ENCODE measurements around the gene SPON1. TPM values are rescaled to one million over a fixed set of nuclear protein-coding genes. Genes with fewer than 3 reads are reported as not detected.
"Not testable (repeated sequence)": the region's sequence is repeated elsewhere in the genome, so short reads cannot be mapped to it uniquely, and the experiment has no call there.

The SPON1 gene
- under 1 TPM in 1 of 2 donors, not detected in 1; 0.19 TPM for total RNA-seq

DNA sequence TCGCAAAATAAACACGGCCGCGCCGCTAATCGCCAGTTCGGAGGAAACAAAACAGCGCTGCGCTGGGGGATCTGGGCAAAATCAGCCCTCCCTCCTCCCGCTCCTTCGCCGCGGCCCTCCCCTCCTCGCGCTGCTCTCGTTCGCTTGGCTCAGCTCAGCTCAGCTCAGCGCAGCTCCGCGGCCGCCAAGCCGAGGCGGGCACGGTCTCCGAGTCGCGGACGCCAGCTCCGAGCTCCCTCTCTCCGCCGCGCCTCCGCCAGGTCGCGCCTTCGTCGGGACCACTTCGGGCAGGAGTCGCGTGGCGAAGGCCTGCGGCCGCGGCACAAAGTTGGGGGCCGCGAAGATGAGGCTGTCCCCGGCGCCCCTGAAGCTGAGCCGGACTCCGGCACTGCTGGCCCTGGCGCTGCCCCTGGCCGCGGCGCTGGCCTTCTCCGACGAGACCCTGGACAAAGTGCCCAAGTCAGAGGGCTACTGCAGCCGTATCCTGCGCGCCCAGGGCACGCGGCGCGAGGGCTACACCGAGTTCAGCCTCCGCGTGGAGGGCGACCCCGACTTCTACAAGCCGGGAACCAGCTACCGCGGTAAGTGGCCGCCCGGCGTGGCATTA, at the start of gene SPON1:
TSS of gene SPON1 (plus strand) at position 162 of the 607 bp plus-strand sequence. CDS start at position 344, 182 bp downstream.
- H3K36me3 Mint-ChIP-seq, result peaks cover 0 to 5% of the 10 kb centered on the region in 2 donors
- peak in 1 of 2 donors; percentile 52 for DNase-seq (ENCODE audit: low spot score in 2 of 2)

DNA sequence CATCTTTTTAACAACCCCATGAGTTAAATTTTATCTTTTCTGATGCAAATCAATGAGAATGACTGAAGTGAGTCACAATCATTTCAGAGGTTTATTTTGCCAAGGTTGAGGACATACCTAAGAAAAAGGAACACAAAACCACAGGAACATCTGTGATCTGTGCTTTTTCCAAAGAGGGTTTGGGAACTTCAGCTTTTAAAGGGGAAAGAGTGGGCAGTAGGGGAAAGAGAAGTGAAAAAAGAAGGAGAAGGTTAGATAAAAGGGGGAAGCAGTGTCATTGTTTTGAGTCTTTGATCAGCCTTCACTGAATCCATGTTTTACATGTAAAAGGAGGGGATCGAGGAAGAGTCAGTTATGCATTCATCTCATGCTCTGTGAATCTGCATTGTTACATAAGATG, 45.3 kb upstream of the SPON1 start:
- peaks cover 0 to 6% of the 10 kb centered on the region in 2 donors for H3K36me3 Mint-ChIP-seq
- ATAC-seq, result no peak
- peaks cover 5 to 22% of the 10 kb centered on the region in 2 donors for H3K9me3 Mint-ChIP-seq
- H3K27ac Mint-ChIP-seq, result no peak overlapping the region
- no peak for DNase-seq (ENCODE audit: low spot score in 2 of 2)

More for the DNA sequence above, at the start of gene SPON1:
- ATAC-seq, result peak; percentile 49 to 82
- Mint-ChIP-seq H3K27ac (no peak within 1 kb of the TSS), H3K9me3 (no peaks in the 10 kb centered on the region)

DNA sequence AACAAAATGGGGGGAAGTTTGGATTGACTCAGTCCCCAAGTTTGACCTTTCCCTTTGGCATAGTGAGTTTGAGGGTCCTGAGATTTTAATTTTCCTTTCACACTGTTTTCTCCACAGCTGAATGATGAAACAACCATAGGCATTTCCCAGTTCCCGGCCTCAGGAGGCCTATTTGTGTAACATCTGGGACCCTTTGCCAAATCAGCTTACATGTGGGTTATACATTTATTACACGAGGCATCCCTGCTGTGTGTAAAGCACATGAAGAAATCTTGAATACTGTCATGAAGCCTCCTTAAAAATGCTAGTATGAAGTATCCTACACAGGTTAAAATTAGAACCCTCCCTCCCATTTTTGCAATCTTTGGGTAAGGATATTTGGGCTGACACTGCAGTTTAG, 44.6 kb upstream of the SPON1 start:
- H3K36me3 Mint-ChIP-seq, result peaks cover 0 to 6% of the 10 kb centered on the region in 2 donors
- peaks cover 5 to 26% of the 10 kb centered on the region in 2 donors for H3K9me3 Mint-ChIP-seq
- no peak for ATAC-seq
- DNase-seq (ENCODE audit: low spot score in 2 of 2), result no peak
- no peak overlapping the region for H3K27ac Mint-ChIP-seq

DNA sequence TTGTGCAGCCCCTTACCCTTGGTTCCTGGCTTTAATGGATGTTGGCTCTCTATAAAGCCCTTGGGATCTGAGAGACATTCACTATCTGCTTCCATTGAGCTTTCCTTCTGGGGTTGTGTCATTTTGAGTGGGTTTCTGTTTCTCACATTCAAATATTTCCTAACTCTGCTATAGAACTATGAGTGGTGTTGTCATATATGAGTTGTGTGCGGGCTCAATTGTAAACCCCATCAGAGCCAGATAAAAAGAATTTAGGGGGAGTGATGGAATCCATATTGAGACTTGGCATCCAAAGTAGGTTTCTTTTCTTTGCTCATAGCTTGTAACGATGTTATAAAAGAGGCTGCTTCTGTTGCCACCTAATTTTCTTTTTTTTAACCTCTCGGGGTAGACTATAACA, 41.8 kb upstream of the SPON1 start:
- peaks cover 0 to 1% of the 10 kb centered on the region in 2 donors for H3K36me3 Mint-ChIP-seq
- no peak overlapping the region for H3K27ac Mint-ChIP-seq
- DNase-seq (ENCODE audit: low spot score in 2 of 2) (no peak), ATAC-seq (no peak)
- H3K9me3 Mint-ChIP-seq, result peaks cover 10 to 23% of the 10 kb centered on the region in 2 donors

DNA sequence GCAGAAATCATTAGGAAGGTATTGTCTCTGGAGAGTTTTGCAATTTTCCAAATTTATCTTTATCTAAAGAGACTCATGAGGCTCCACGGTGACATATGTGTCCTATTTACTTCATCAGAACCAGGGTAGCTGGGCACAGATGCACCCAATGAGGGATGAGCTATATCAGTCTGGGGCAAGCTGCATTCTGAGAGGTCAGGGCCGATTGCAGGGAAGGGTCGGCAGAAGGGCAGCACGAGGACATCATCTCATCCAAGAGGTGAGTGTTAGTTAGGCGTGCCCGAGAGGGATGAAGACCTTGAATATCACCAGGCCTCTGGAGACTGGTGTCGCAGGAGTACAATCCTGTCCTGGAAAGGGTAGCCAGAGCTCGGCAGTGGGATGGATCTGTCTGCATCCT, 41.0 kb upstream of the SPON1 start:
- H3K27ac Mint-ChIP-seq, result no peak overlapping the region

DNA sequence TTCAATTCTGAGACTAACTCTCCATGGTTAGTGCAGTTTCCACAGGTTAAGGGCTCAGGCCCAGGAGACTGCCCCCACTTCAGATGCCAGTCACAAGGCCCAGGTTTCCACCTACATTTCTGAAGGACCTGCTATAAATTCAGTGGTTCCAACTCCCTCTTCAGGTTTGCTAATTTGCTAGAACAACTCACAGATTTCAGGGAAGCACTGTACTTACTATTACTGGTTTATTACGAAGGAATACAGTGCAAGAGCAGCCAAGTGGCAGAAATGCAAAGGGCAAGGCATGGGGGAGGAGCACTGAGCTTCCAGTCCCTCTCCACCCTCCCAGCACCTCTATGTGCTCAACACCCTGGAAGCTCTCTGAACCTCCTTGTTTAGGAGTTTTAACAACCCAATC, 39.3 kb upstream of the SPON1 start:
- no peak for DNase-seq (ENCODE audit: low spot score in 2 of 2)
- no peak for ATAC-seq
- Mint-ChIP-seq H3K9me3 (peaks cover 8 to 9% of the 10 kb centered on the region in 2 donors), H3K36me3 (no peaks in the 10 kb centered on the region), H3K27ac (peak overlapping the region in 1 of 2 donors; percentile 67)

More for the DNA sequence above, 41.0 kb upstream of the SPON1 start:
- DNase-seq (ENCODE audit: low spot score in 2 of 2) (no peak), ATAC-seq (no peak)
- peaks cover 8 to 18% of the 10 kb centered on the region in 2 donors for H3K9me3 Mint-ChIP-seq
- H3K36me3 Mint-ChIP-seq, result no peaks in the 10 kb centered on the region

DNA sequence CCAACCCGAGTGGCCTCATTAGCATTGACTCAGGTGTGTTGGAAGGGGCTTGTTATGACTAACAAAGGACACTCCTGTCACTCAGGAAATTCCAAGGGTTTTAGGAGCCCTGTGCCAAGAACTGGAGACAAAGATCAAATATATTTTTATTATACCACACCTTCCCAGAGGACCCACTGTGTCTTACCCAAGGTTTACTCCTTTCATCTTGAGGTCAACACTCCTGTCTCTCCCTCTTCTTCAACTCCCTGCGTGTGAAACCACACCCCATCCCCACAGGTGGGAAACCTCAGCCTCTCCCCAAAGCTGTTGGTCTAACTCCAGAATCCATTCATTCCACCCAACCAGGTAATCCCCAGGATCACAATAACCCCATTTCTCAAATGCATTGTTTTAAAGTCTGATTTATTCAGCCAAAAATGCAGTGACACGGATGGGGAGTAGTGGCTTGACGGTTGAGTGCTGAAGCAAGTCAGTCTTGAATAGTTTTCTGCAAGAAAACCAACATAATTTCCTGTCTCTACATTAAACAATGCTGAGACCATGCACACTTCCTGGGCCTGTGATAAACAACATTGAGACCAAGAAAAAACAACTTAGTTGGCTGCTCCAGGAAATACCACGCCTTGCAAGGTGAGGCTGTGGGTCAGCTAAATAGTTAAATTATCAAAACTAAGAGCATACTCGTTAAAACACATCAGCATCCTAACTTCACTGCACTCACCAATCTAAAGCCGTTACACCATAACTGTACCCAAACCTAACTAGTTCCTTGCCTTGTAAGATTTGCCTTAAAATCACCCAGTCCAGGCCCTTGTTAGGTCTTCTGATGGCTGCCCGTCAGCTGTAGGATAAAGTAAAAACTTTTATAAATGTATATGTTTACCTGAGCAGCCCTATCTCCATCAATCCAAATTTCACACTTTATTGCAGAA, 38.5 kb upstream of the SPON1 start:
- H3K36me3 Mint-ChIP-seq, result no peaks in the 10 kb centered on the region
- ATAC-seq (peak in 1 of 2 donors; percentile 22), DNase-seq (ENCODE audit: low spot score in 2 of 2) (no peak)
- peaks cover 8 to 9% of the 10 kb centered on the region in 2 donors for H3K9me3 Mint-ChIP-seq
- peak overlapping the region; percentile 30 to 67 for H3K27ac Mint-ChIP-seq

DNA sequence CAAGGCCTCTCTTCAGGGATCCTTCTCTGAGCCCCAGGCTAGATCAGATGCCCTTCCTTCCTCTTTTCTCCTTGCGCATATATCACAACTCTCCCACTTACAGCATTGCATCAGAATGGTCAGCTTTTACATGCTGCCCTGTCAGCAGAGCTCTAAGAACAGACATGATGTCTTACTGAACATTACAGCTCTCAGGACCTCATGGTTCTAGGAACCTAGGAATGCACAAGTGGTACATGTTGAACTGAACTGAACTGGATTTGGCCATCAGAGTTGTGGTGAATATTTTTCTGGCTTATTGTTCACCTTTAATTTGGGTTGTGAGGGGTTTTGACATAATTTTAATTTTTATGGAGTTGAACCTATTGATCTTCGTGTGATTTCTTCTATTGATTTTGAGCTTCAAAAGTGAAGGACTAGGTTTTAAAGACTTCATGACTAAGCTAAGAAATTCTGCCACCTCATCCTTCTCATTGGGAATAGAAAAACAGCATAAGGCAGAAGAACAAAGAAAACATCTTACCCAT, 37.7 kb upstream of the SPON1 start:
- DNase-seq (ENCODE audit: low spot score in 2 of 2) (no peak), ATAC-seq (no peak)
- Mint-ChIP-seq H3K27ac (no peak overlapping the region), H3K9me3 (peaks cover 8 to 9% of the 10 kb centered on the region in 2 donors), H3K36me3 (no peaks in the 10 kb centered on the region)

DNA sequence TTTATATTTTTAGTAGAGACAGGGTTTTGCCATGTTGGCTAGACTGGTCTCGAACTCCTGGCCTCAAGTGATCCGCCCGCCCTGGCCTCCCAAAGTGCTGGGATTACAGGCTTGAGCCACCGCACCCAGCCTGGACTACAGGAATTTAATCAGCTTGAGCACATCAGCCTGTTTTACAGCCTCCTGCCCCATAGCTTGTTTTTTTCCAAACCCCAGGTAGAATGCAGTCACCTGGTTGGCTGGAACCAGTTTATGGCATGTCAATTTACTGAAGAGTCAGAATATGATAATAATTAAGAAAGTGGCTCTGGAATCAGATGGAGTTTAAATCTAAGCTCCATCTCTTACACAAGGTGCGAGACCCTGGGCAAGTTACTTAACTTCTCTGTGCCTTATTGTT, 36.2 kb upstream of the SPON1 start:
- ATAC-seq; H3K36me3 Mint-ChIP-seq; H3K27ac Mint-ChIP-seq; DNase-seq (ENCODE audit: low spot score in 2 of 2); H3K9me3 Mint-ChIP-seq: not testable (repeated sequence)

DNA sequence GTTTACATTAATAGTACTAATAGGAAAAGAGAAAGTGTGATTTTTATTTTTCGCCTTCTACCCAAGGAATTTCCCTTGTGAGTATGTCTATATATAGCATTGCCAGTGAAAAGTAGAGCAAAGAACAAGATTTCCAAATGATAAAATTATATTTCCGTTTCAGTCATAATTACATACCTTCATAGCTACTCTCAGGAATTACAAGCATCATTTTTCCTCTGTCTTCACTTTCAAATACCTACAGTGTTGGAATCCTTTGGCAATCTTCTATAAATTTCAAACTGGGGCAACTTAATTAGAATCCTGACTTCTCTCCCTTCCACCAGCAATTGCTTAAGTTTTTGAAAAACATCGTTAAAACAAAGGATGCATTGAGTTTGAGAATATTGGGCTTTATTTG, 35.5 kb upstream of the SPON1 start:
- H3K27ac Mint-ChIP-seq, result no peak overlapping the region
- ATAC-seq (no peak), DNase-seq (ENCODE audit: low spot score in 2 of 2) (no peak)
- peaks cover 8 to 9% of the 10 kb centered on the region in 2 donors for H3K9me3 Mint-ChIP-seq
- no peaks in the 10 kb centered on the region for H3K36me3 Mint-ChIP-seq

DNA sequence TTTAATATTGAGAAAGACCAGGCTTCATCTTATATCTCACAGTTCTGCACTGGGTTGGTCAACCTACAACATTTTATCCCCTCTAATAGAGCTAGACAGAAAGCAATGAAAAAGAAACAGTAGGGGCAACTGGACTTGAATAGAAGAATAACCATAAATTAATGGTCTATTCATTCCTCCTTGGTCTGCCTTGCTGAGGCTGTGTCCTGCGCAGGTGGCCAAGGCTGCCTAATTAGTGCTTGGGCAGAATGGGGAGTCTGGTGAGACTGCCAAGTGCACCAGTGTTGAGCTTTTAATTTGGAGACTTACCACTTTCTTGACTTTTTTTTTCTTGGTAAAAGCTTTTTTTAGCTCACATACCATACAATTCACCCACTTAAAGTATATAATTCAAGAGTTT, 35.0 kb upstream of the SPON1 start:
- ATAC-seq (no peak), DNase-seq (ENCODE audit: low spot score in 2 of 2) (no peak)
- H3K36me3 Mint-ChIP-seq, result no peaks in the 10 kb centered on the region
- H3K9me3 Mint-ChIP-seq, result peaks cover 8 to 9% of the 10 kb centered on the region in 2 donors
- no peak overlapping the region for H3K27ac Mint-ChIP-seq

DNA sequence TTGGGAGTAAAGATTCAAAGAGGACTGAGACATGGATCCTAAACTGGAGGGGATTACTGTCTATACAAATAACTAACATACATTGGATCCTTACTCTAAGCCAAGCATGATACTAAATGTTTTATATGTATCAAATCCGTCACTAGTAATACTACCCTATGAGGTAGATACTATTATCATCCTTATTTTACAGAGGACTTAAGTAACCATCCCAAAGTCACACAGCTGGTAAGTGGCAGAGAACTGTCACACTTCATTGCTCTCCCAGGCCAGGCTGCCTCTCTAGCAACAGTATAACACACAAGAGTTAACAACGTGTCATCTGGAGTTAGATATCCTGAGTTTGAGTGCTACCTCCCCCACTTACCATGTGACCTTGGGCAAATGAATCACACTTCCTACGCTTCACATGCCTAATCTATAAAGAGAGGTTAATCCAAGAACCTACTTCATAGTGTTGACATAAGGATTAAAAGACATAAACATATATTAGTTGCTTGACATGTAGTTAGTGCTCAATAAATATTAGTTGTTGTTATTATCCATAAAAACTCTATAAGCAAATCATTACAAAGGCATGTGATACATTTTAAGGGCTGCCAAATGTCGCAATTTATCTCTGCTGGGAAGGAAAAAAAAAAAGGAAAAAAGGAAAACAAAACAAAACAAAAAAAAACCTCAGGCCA, 33.8 kb upstream of the SPON1 start:
- Mint-ChIP-seq H3K9me3 (peaks cover 5 to 8% of the 10 kb centered on the region in 2 donors), H3K36me3 (no peaks in the 10 kb centered on the region), H3K27ac (no peak overlapping the region)
- DNase-seq (ENCODE audit: low spot score in 2 of 2), result no peak
- peak in 1 of 2 donors; percentile 36 for ATAC-seq

DNA sequence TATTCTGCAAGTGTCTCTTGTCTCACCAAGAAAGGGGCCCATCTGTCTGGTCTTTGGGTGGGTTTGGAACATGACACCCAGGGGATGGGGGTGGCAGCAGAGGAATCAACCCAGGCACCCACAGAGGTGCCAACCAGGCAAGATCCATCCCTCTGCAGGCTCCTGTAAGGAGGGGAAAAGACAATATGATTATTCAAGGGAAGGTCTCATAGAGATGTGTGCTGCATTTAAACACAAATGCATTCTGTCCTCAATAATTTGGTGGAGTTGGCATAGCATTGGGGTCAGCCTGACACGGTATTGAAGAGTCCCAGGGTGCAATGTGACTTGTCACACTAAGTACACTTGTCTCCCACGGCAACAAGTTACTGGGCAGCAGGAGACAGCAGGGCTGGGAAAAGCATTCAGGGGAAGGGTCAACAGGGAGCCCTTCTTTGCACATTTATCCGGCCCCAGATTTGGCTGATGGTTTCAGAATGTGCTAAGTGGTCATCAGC, 33.1 kb upstream of the SPON1 start:
- no peak overlapping the region for H3K27ac Mint-ChIP-seq
- H3K9me3 Mint-ChIP-seq, result peaks cover 5 to 8% of the 10 kb centered on the region in 2 donors
- ATAC-seq (no peak), DNase-seq (ENCODE audit: low spot score in 2 of 2) (no peak)
- no peaks in the 10 kb centered on the region for H3K36me3 Mint-ChIP-seq

DNA sequence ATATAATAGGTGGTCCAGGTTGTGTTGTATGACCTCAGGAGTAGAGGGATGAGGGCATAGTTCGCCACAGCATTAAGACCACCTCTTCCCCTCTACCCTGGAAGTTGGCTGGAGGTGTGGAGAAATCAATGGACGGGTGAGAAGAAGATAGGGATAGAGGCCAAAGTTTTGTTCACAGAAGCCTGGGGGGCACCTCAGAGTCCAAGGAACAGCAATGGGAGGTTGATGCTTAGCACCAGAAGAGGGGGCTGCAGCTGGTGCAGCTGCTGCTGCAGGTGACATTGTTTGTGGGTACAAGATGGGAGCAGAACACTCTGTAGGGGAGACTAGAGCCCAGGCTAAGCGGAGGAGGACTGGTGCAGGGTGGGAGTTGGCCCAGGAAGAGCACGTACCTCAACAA, 31.2 kb upstream of the SPON1 start:
- ATAC-seq, result no peak
- no peaks in the 10 kb centered on the region for H3K36me3 Mint-ChIP-seq
- no peak for DNase-seq (ENCODE audit: low spot score in 2 of 2)
- H3K9me3 Mint-ChIP-seq, result peaks cover 0 to 4% of the 10 kb centered on the region in 2 donors
- no peak overlapping the region for H3K27ac Mint-ChIP-seq

DNA sequence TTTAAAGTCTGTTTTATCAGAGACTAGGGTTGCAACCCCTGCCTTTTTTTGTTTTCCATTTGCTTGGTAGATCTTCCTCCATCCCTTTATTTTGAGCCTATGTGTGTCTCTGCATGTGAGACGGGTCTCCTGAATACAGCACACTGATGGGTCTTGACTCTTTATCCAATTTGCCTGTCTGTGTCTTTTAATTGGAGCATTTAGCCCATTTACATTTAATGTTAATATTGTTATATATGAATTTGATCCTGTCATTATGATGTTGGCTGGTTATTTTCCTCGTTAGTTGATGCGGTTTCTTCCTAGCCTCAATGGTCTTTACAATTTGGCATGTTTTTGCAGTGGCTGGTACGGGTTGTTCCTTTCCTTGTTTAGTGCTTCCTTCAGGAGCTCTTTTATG, 25.4 kb upstream of the SPON1 start:
- peaks cover 0 to 10% of the 10 kb centered on the region in 2 donors for H3K36me3 Mint-ChIP-seq
- peak overlapping the region in 1 of 2 donors; percentile 29 for H3K27ac Mint-ChIP-seq
- not testable (repeated sequence) for DNase-seq (ENCODE audit: low spot score in 2 of 2); ATAC-seq; H3K9me3 Mint-ChIP-seq

DNA sequence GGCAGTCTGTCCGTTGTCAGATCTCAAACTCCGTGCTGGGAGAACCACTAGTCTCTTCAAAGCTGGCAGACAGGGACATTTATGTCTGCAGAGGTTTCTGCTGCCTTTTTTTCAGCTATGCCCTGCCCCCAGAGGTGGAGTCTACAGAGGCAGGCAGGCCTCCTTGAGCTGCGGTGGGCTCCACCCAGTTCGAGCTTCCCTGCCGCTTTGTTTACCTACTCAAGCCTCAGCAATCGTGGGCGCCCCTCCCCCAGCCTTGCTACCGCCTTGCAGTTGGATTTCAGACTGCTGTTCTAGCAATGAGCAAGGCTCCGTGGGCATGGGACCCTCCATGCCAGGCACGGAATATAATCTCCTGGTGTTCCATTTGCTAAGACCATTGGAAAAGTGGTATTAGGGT, 23.7 kb upstream of the SPON1 start:
- H3K27ac Mint-ChIP-seq; DNase-seq (ENCODE audit: low spot score in 2 of 2): not testable (repeated sequence)

More for the DNA sequence above, 23.7 kb upstream of the SPON1 start:
- not testable (repeated sequence) for ATAC-seq, H3K9me3 Mint-ChIP-seq
- H3K36me3 Mint-ChIP-seq, result peaks cover 0 to 10% of the 10 kb centered on the region in 2 donors

All from activated naive CD4-positive, alpha-beta T cell treated with anti-CD3 and anti-CD28 coated beads, Interleukin-2, amount 50 U/mL, for 72 hours (primary cell).